ENCODE measurements around the gene TMTC4. TPM values are rescaled to one million over a fixed set of nuclear protein-coding genes. Genes with fewer than 3 reads are reported as not detected.

TMTC4 gene
- total RNA-seq, 1 donor from 2014 or later, result 19.6 TPM

DNA sequence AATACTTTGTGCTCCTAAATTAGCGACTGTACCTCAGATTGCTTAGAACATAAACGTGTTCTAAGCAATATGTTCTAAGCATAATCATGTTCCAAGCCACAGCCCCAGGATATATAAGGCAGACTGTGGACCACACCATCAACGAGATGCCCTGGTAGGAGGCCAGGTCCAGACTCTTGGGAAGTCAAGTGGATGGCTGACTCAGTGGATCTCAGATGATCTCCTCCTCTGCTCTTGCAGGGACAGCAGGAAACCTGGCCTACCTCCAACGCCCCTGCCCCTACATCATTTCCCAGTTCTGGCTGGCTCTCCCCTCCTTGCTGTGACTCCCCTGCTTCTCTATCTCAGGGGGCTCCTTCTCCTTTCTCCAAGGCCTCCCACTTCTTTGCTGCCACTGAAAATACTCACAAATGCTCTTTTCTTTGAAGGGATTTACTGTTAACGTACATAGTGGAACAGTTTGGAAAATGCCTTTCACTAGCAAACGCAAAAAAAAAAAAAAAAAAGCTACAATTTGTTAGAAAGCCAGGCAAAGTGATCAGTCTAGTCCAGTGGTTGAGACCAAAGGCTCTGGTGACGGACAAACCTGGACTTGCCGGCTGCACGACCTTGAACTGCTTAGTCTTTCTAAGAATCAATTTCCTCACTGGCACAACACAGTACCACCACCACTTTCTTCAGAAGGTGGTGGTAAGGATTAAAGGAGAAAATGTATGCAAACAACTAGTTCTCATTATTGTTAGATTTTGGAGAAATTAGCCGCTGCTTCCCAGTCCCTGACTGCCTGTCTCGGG lies 3.0 kb downstream of the TMTC4 start:
- intact Hi-C loops (cut with micrococcal nuclease), result loop anchor here (10.0 kb wide), 4 partner anchors 467 to 1457 kb away; no protein-coding TSS in a partner anchor

DNA sequence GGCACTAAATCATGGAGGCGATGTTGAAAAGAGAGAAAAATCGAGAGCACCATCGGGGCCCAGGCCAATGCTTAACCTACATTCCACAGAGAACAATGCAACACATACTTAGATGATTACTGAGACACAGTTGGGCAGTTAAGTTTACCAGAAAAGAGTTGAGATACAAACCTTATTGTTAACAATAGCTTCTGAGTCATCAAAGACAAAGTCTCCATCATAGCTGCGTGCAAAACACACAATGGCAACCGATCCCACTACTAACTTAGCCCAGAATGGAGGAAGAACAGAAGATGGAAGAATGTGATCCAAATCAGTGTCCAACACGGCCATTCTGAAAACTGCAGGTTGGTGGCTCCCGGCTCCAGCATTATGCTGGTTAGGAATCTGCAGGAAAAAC lies 6.2 kb downstream of the TMTC4 start:
- intact Hi-C loops (cut with micrococcal nuclease), result no loop called here

DNA sequence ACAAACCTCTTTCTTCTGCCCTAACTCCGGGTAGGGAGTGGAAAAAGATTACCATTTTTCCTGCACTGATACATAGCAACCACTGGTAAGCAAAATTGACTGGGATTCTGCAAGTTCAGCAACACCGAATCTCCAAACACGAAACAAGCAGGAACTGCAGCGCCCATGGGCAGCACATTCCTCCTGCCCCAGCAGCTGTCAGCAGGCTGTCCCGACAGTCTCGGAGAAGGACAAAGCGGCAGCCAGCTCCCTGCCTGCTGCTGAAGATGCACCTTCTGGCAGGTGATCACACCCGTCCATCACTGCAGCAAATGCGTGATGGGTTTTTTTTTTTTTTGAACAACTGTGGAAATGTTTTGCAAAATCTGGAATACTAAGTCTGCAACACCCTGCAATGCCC lies 6.7 kb downstream of the TMTC4 start:
- intact Hi-C loops (cut with micrococcal nuclease), result no loop called here

DNA sequence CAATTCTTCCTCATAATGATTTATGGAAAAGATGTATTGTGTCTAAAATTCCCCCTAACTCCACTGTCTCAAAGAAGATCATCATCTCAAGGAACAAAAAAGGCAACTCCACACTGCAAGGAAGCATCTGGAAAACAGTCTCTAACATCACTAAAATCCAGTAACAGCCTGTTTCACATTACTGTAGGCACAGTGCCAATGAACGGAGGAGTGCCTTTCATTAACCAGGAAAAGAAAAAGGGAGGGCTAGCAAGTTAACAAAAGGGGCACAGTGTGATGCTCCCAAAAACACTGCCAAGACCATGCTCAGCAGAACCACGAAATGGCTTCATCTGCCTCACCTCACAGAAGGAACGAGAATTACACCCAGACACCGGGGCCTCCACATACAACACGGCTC lies 8.5 kb downstream of the TMTC4 start:
- intact Hi-C loops (cut with micrococcal nuclease), result no loop called here

DNA sequence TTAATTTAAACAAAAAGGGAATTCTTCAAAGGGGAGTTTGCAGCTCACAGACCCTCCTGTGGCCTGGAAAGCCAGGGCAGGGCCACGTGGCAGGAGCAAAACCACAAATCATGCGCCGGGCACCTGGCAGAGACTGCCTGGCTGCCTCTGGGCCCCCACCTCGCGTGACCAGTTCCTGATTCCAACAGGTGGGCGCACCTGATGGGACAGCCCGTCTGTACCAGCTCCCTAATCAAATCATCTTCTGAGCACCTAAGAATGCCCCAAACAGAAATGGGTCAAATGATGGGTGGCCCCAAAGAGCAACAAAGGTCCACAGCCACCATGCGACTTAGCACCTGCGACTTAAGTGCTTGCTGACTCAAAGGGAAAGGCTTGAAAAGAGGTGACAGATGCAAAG lies 9.2 kb downstream of the TMTC4 start:
- intact Hi-C loops (cut with micrococcal nuclease), result no loop called here

DNA sequence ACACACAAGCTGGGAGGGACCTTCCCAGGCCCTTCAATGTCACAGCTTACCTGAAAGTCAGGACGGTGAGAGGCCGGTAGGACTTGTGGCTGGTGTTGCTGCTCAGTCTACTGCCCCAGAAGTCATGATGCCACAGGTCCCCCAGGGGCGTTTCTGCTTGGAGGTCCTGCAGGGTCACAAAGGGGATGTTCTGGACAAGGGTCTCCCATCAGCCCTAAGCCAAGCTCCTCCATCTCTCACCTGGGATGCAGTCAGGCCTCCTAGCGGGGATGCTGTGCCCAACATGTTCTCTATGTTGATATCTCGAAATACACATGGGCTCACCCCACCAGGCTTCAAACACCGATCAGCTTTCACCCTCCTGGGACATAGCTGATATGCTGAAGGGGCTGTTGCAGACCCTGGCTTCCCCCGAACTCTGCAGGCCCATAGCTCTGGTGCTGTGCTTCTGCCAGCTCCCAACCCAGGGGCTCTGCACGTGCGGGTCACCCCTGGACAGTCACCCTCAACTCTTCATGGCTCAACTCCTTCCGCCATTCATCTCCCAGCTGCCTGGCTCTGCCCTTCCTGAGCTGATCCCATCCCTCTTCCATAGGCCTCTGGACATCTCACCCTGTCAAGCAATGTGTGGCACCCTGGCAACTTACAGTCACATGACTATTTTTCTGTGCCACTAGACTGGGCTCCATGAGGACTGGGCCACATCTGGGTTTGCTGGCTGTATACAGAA lies 10.3 kb downstream of the TMTC4 start:
- intact Hi-C loops (cut with micrococcal nuclease), result no loop called here

DNA sequence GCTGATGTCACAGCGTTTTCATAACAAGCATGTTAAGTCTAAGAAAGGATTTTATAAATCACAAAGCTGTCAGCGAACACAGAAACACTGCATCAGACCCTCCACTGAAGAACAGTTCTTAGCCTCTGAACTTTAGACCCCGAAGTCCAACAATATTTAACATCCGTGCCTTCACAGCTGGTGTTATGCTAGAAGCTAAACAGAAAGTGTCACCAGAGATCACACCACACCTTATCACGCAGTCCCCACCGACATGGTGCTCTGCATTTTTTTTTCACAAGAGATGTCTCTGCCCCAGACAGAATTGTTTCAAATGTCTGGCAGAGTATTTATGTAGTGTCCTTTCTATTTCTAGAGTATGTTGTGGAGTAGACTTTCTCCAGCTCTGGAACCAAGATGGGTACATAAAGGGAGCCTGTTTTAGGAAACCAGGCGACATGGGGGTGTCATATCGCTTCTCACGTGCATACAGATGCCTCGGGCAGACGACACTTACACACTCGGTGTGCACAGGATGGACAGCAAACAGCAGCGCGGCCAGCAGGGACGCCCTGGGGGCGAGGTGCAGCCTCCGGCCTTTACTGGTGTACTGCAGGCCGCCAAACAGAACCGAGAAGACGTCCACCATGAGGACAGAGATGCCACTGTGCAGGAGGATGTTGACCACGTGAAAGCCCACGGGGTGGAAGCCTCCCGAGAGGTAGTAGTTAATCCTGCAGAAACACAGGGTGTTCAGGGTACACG lies 12.0 kb downstream of the TMTC4 start:
- intact Hi-C loops (cut with micrococcal nuclease), result no loop called here

DNA sequence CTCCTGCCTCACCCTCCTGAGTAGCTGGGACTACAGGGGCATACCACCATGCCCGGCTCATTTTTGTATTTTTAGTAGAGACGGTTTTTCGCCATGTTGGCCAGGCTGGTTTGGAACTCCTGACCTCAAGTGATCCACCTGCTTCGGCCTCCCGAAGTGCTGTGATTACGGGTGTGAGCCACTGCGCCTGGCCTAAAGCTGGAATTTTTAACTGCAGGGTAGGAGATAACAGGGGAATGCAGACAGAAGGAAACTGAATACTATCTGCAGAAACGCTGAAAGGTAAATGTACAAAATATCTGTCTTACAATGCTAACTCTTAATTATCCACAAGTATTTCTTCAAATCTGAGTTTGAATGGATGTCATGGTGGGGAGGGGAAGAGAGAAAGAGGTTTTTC lies 13.8 kb downstream of the TMTC4 start:
- intact Hi-C loops (cut with micrococcal nuclease), result no loop called here

DNA sequence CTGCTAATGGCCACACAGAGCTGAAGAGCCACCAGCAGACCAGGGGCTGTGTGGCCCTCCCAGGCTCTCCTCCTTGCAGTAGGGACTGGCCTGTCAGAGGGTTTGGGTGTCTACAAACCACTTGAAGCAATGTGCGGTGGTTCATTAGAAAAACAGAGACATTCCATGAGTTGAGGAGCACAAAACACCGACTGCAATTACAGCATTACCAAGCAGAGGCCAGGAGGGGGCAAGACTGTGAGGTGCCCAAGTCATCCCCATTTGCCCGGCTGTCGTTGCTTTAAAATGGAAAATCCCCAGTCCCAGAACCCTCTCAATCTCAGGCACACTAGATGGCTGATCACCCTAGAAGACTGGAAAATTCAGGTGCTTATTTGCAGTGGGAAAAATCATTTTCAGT lies 15.0 kb downstream of the TMTC4 start:
- intact Hi-C loops (cut with micrococcal nuclease), result no loop called here

DNA sequence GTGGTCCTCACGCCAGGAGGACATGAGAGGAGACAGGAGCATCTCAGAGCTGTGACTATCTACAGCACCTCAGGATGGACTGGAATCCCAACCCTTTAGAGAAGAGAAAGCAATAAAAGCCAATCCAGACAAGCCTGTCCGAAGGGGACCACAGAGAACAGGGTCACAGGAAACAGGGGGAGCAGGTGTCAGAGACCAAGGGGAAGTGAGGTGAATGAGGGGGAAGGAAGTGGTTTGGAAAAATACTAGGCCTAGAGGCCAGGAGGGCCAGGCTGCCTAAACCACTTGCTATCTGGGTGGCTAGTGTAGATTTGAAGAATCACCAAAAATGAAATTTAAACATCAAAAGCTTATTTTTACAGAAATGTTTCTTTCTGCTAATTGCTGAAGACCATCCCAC lies 16.2 kb downstream of the TMTC4 start:
- intact Hi-C loops (cut with micrococcal nuclease), result no loop called here

DNA sequence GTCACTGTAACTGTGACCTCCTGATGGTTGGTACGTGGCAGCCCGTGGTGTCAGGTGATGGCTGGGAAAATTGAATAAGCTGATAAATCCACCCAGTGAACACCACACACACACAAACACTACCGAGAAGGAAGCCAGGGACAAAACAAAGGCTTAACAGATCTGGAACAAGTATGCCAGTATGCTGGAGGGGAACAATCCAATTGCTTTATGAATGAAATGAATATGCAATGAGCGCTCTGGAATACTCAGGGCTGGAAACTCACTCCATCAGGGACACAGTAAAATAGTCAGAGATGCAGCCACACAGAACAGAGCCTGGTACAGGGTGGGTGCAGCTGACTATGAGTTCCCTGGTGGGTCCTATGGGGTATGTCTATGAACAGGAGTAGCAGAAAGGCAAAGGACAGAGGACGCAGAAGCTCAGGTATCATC lies 16.7 kb downstream of the TMTC4 start:
- intact Hi-C loops (cut with micrococcal nuclease), result no loop called here

DNA sequence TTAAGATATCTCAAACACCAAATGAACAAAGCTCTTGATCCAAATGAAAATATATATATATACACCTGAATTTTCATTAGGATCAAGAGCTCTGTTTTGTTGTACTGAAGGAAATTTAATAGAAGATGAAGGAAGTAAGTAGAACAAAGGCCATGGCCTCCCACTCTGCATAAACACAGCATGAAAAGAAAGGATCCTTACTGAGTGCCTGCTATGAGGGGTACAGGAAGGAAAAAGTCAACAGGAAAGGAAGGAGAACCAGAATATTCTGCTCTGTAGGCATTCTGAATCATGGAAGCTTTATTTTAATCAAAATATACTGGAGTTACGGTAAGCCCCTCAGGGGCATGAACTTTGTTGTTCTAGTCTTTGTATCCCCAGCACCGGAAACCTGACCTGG lies 22.1 kb downstream of the TMTC4 start:
- intact Hi-C loops (cut with micrococcal nuclease), result no loop called here

DNA sequence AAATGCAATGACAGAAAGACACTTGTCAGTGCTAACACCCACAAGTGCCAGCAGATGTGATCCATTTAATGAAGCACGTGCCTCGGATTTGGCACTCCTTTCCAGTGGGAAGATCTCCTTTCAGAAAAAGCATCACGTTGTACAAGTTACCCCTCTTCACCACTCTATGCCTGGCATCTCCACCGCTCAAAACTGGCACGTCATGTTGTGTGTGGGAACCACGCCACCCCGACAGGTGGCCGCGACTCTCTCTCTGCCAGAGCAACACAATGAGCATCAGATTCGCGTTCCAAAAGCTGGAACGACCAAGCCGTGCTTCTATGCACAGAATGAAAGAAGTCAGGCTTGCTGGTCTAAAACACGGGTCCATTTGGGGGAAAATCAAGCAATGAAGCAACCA lies 24.3 kb downstream of the TMTC4 start:
- intact Hi-C loops (cut with micrococcal nuclease), result no loop called here

DNA sequence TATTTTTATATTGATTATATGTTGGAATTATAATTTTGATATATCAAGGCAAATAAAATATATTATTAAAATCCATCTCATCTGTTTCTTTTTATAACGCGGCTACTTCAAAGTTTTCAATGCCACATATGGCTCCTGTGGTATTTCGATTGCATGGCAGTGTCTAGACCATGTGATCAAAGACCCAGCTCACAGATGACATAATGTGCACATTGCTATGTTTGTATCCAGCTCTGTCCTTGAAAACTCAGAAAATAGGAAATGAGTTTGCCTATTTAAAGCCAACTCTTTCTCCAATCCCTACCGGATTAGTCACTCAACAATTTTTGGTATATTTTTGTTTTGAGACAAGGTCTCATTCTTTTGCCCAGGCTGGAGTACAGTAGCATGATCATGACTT lies 26.2 kb downstream of the TMTC4 start:
- intact Hi-C loops (cut with micrococcal nuclease), result no loop called here

DNA sequence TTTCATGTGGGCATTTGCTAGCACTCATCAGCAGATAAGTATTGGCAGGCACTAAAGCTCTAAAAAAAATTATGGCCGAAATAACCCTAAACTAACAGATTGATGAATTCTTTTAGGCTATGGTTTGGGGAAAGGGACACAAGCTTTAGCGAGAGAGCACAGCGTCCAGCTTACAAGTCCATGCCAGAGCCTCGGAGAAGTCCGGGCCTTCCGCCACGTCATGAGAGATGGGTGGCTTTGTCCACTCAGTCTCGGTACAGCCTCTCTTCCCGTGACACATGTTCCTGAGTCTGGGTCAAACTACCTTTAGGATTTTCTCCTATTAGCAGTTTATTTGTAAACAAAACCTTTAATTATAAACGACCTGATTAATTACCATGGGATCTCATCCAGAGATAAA lies 27.7 kb downstream of the TMTC4 start:
- intact Hi-C loops (cut with micrococcal nuclease), result no loop called here

DNA sequence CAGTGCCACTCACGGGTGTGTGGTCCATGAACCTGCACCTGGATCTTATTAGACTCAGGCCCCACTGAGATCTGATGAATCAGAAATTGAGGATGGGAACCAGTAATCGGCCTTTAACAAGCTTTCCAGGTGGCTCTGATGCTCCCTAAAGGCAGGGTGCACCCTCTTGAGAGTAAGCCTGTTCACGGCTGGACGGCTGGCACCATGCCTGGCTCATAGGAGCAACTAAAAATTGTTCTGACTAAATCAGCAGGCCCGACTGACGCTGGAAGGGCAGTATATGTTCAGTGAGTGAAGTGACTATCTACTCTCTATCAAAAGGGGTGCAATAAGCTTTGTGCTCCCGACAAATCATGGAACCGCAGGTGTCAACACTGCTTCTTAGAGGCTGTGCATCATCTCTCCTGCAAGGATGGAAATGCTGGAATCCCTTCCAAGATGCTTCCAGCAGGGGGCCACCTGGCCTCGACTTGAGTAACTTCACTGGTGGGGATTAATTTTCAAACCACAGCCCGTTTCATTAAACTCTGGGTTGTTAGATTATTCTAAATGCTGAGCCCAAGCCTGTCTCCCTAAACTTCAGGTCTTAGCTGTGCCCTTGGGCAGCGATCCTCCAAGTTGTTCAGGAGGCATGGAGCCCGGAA lies 28.4 kb downstream of the TMTC4 start:
- intact Hi-C loops (cut with micrococcal nuclease), result no loop called here

DNA sequence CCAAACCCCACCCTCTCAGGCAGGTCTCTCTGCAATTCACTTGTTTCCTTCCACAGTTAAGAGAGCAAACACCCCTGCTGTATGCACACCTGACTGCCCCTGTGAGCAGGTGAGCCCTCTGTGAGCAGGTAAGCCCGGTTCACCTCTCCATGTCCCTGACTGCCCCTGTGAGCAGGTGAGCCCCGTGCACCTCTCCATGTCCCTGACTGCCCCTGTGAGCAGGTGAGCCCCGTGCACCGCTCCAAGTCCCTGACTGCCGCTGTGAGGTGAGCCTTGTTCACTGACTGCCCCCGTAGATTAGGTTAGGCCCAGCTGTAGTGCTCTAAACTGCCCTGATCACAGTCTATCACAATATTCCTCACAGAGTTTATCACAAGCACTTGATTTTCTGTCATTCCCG lies 29.2 kb downstream of the TMTC4 start:
- intact Hi-C loops (cut with micrococcal nuclease), result no loop called here

DNA sequence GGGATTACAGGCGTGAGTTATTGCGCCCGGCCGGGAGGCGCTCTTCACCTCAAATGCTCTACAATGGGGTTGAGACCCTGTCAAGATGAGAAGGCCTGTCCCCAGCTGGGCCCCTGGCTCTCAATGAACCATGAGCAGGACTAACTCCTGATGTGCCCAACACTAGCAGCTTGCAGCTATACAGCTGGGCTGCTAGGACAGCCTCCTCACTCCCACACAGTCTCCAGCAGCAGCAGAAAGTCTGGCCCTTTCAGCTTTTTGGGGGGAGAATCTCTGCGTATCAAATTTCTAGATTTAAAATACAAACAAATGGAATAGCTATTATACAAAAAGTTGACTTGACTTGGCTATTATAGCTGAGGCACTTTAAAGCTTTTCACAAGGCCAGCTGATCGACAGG lies 30.2 kb downstream of the TMTC4 start:
- intact Hi-C loops (cut with micrococcal nuclease), result no loop called here

DNA sequence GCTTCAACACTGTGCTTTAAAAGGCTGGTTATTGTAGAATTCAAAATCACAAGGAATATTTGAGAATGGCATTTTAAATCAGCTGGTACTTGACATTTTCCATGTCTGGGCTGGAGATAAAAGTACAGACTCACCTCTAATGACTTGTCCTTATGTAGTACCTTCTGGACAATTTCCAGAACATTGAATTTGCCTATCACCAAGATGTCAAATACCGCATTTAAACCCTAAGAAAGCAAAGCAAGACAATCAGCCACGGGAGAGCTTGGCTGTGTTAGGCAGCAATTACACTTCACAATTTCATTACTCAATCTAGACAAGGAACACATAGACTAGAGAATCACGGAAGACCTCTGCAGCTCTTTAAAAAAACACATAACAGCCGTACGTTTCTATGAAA lies 36.8 kb downstream of the TMTC4 start:
- intact Hi-C loops (cut with micrococcal nuclease), result no loop called here

DNA sequence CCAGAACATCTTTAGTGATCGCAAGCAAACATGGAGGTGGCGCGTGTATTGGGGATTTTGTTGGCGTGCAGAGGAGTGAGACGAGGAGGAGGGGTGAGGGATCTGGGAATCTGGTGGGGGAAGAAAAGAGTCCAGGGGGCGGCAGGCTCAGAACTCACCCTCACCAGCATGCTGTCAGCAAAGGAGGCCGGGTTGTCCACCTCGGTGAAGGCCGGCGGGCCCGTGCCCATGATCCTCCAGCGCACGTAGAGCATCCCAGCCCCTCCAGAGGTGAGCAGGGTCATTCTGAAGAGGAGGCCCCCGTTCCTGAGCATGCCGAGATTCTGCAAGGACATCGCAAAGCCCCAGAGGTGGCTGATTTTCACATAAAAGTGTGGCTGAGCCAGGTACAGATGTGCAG lies 37.2 kb downstream of the TMTC4 start:
- intact Hi-C loops (cut with micrococcal nuclease), result no loop called here

DNA sequence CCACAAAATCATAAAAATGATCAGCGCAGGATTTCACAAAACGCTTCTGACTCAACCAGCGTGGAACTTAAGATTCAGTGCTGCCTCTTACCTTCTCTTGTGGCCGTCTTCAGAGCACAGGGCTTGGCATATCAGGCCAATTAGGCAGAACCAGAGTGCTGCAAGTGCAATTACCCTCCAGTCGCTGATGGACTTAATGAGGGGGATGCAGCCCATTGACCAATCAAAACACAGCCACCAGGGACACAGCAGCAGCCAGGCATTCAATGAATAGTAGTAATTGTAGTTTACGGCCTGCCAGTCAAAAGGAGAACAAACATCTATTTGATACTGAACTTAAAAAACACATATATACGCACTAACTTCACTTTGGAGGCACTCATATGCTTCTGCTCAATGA lies 38.2 kb downstream of the TMTC4 start:
- intact Hi-C loops (cut with micrococcal nuclease), result no loop called here

DNA sequence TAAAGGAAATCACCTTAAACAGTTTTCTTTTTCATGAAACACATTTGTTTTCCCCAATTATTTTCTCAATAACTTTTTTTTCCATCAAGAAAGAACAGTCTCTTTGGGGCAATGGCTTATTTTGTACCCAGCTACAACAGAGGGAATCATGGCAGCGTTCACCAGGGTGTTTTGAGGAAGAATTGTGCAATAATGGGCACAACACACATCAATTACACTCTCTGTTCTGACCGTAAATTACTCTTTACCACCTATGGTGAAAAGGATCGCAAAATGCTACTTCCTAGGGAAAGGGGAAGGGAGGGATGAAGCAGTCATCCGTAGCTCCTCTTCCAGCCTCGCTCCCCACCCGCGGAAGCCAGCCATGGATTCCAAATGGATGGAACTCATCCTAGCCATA lies 38.6 kb downstream of the TMTC4 start:
- intact Hi-C loops (cut with micrococcal nuclease), result no loop called here

All from T-helper 1 cell treated with Interleukin-12 subunit alpha and Interleukin-12 subunit beta and Interleukin-4 antibody, amounts not matched to agents 30 ng/mL and 1 ng/mL, for 36 hours (primary cell).